ENCODE data around the gene MCOLN1. TPM values are rescaled to one million over a fixed set of nuclear protein-coding genes. Genes with fewer than 3 reads are reported as not detected.

MCOLN1 gene
- polyA plus RNA-seq, 3 donors: 32.8 to 133 (median 34.3) TPM

- Mint-ChIP-seq H3K4me3 (peak overlapping the region in 1 of 2 donors; percentile 45), H3K4me1 (peaks cover 24% of the 10 kb centered on the region), H3K27me3 (ENCODE audit: low read depth in 3 of 3) (peaks cover 25 to 27% (median 26%) of the 10 kb centered on the region in 3 donors), H3K27ac (no peak overlapping the region), H3K36me3 (peaks cover 10 to 13% of the 10 kb centered on the region in 2 donors), H3K9me3 (peaks cover 0 to 9% (median 4%) of the 10 kb centered on the region in 7 donors)
- TF ChIP-seq CTCF (IDR thresholded peaks at IDR 0.05): no peak
- intact Hi-C loops (cut with micrococcal nuclease): no loop called here
- peaks cover 14% of the 10 kb centered on the region for H3K79me2 ChIP-seq (ENCODE audit: insufficient read depth, low read length)
- H3K36me3 ChIP-seq (replicated peaks in 1 of 2; ENCODE audit: control insufficient read depth in 1 of 2, insufficient read depth in 2 of 2, low read length in 2 of 2): peaks cover 3 to 4% of the 10 kb centered on the region in 2 donors
- no peak overlapping the region for H3K4me2 ChIP-seq (replicated peaks; ENCODE audit: extremely low read depth, low read length, poor library complexity, severe bottlenecking)
- no peaks in the 10 kb centered on the region for H3K9me3 ChIP-seq (replicated peaks in 1 of 2; ENCODE audit: control insufficient read depth in 1 of 2, insufficient read depth in 1 of 2, low read length in 2 of 2)
- no peak overlapping the region for H3K4me3 ChIP-seq (replicated peaks in 1 of 3; ENCODE audit: low read depth in 2 of 3, low read length in 3 of 3)
- no peak overlapping the region for H2AFZ ChIP-seq (ENCODE audit: insufficient read depth, low read depth, low read length, poor library complexity, severe bottlenecking)
- H3K27ac ChIP-seq (ENCODE audit: low read depth in 1 of 2, low read length in 2 of 2): no peak overlapping the region
- 97% methylated on average over 67 of the region's 74 CpGs for WGBS (ENCODE audit: insufficient coverage)
- peaks cover 2 to 19% of the 10 kb centered on the region in 2 donors for H3K27me3 ChIP-seq (ENCODE audit: control insufficient read depth in 2 of 2, insufficient read depth in 2 of 2, low read length in 2 of 2)
- no peak overlapping the region for H3K9ac ChIP-seq (ENCODE audit: insufficient read depth, low read length, poor library complexity, severe bottlenecking)
- DNase-seq: no peak
- peaks cover 26 to 34% of the 10 kb centered on the region in 2 donors for H3K4me1 ChIP-seq (ENCODE audit: control insufficient read depth in 1 of 2, insufficient read depth in 2 of 2, low read length in 2 of 2)
- peaks cover 15% of the 10 kb centered on the region for H4K20me1 ChIP-seq (ENCODE audit: insufficient read depth, low read length)
Measured at GRCh38 chr19:7519361-7520130, 2.9 kb upstream of the MCOLN1 start.

- Histone ChIP-seq H3K4me2 (replicated peaks; ENCODE audit: extremely low read depth, low read length, poor library complexity, severe bottlenecking) (no peak overlapping the region), H2AFZ (ENCODE audit: insufficient read depth, low read depth, low read length, poor library complexity, severe bottlenecking) (no peak overlapping the region), H3K27me3 (ENCODE audit: control insufficient read depth in 2 of 2, insufficient read depth in 2 of 2, low read length in 2 of 2) (peaks cover 2 to 14% of the 10 kb centered on the region in 2 donors), H3K4me1 (ENCODE audit: control insufficient read depth in 1 of 2, insufficient read depth in 2 of 2, low read length in 2 of 2) (peaks cover 26 to 34% of the 10 kb centered on the region in 2 donors), H3K36me3 (replicated peaks in 1 of 2; ENCODE audit: control insufficient read depth in 1 of 2, insufficient read depth in 2 of 2, low read length in 2 of 2) (peaks cover 10 to 12% of the 10 kb centered on the region in 2 donors), H3K27ac (ENCODE audit: low read depth in 1 of 2, low read length in 2 of 2) (no peak overlapping the region), H3K4me3 (replicated peaks in 1 of 3; ENCODE audit: low read depth in 2 of 3, low read length in 3 of 3) (no peak overlapping the region), H3K9ac (ENCODE audit: insufficient read depth, low read length, poor library complexity, severe bottlenecking) (no peak overlapping the region), H4K20me1 (ENCODE audit: insufficient read depth, low read length) (peaks cover 16% of the 10 kb centered on the region), H3K79me2 (ENCODE audit: insufficient read depth, low read length) (peaks cover 14% of the 10 kb centered on the region), H3K9me3 (replicated peaks in 1 of 2; ENCODE audit: control insufficient read depth in 1 of 2, insufficient read depth in 1 of 2, low read length in 2 of 2) (no peaks in the 10 kb centered on the region)
- Mint-ChIP-seq H3K27ac (peak overlapping the region in 2 of 7 donors; percentile 28 to 79), H3K36me3 (peaks cover 18 to 19% of the 10 kb centered on the region in 2 donors), H3K4me1 (peaks cover 23% of the 10 kb centered on the region), H3K27me3 (ENCODE audit: low read depth in 3 of 3) (peaks cover 19 to 20% (median 20%) of the 10 kb centered on the region in 3 donors), H3K9me3 (peaks cover 0 to 8% (median 4%) of the 10 kb centered on the region in 7 donors), H3K4me3 (no peak overlapping the region)
- DNase-seq: no peak
- intact Hi-C loops (cut with micrococcal nuclease): no loop called here
- TF ChIP-seq CTCF (IDR thresholded peaks at IDR 0.05): no peak
- 97% methylated on average over 44 of the region's 51 CpGs for WGBS (ENCODE audit: insufficient coverage)
Measured at GRCh38 chr19:7520131-7521051, 2.0 kb upstream of the MCOLN1 start.

All from CD14-positive monocyte (primary cell).